GM10266 (cell line): ENCODE measurements around the gene SNX9.

Source experiments
- DNase-seq: peaks from one replicate; pipeline ENCODE4 v3.0.0; 2012; ENCODE audit errors: extremely low spot score
- CTCF ChIP-seq: IDR thresholded peaks from 2 replicates; pipeline ENCODE4 v1.5.1; 2012; ENCODE audit warnings: mild to moderate bottlenecking, low read depth; ENCODE audit not compliant: control insufficient read depth, insufficient read depth; ENCODE audit errors: missing control alignments

SNX9 gene

DNA sequence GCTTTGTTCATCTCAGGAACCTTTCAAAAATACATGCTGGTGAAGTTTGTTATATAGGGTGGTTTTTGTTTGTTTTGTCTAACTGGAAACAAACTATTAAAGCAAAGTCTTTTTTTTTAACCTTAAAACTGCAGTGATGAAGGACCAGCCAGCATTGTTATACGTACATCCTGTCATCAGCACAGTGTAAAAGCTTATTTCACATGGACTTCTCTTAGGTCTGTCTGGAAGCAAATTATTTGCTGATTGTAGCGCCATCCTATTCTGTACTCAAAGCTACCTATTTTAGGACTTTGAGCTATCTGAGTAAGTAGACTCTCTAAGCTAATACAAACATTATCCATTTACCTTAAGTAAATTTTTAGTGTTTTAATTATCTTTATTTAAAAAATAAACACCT is 61.7 kb downstream of the SNX9 start:
- DNase-seq = no peak
- no peak for TF ChIP-seq CTCF

GRCh38 chr6:157885211-157885788 is 62.3 kb downstream of the SNX9 start:
- DNase-seq = no peak
- TF ChIP-seq CTCF = no peak

DNA sequence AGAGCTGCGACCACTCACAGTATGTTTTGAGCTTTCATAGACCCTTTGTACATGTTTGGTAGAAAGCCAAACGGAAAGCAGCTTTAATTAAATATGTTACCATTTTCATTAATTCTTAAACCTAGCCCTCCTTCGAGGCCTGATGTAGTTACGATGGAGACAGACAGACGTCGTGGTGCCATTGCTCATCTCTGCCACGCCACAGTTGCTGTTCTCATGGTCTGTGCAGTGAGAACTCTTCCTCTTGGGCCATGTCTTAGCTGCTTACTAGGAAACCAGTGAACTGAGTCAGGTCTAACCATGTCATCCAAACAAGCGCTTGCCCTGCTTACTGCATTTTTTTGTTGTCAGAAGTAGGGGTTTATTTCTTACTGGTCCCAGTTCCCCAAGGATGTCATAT is 62.8 kb downstream of the SNX9 start:
- no peak for TF ChIP-seq CTCF
- no peak for DNase-seq

DNA sequence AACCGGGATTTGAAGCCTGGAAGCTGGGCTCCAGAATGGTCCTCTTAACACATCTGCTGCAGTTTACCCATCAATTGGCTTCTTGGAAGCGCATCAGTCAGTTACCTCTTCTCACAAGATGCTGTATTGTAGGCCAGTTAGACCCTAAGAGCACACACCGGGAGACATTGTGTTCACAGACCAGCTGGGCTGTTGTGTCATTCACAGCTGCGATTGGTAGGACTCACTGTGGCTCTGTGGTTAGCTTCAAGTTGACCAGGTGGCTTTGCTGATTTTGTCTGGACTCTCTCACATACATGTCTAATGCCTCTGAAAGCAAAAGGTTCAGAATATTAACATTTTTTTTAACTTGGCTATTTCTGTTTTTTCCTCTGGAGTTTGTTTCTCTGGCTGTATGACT is 64.8 kb downstream of the SNX9 start:
- DNase-seq = no peak
- no peak for TF ChIP-seq CTCF

- no peak for TF ChIP-seq CTCF
- DNase-seq = no peak
These were observed 68.7 kb downstream of the SNX9 start for GRCh38 chr6:157891544-157892362.

DNA sequence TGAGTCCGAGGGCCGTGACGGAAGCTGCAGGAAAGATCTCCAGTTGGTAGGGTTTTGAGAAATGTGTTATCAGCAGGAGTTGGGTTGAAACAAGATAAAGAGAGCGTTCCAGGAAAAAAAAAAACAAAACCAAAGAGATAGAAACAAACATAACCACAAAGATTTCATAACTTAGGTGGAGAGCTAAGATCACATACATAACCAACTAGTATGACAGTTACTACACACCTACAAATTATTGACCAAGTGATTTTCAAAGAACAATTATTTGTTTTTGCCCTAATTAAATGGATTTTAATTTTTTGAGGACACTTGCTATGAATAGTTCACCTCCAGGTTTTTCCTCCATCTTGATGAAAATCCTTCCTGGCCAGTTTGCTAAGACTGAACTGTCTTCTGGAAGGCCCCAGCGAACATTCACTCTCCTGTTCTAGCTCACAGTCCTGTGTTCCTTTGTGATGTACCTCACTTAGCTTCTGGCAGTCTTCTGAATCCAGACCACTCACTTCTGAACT is 69.4 kb downstream of the SNX9 start:
- DNase-seq = no peak
- no peak for TF ChIP-seq CTCF

DNA sequence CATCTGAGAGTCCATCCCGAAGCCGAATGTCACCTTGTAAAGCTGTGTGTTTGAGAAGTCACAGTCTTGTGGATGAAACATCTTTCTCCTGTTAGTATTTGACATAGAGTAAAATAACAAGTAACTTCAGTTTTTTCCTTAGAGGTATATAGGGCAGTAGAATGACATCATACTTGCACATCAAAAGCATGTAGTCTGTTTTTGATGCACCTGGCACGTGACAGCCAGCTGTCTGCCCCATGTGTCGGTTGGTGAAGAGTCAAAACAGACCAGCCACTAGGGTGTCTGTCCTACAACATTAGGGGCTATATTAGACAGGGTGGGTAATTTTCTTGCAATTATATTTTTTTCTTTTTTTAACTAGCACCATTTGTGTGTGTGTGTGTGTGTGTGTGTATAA is 70.2 kb downstream of the SNX9 start:
- no peak for DNase-seq
- no peak for TF ChIP-seq CTCF
